ENCODE results near the gene AAMDC. TPM values are rescaled to one million over a fixed set of nuclear protein-coding genes. Genes with fewer than 3 reads are reported as not detected.
"Not testable (repeated sequence)": the region's sequence is repeated elsewhere in the genome, so short reads cannot be mapped to it uniquely, and the experiment has no call there.

AAMDC gene
- total RNA-seq, 1 donor from 2014 or later, result 9.4 TPM

GRCh38 chr11:77821349-77821851 is 456 bp downstream of the AAMDC start:
- peak; percentile 0 for ATAC-seq

GRCh38 chr11:77822126-77822525 is 1.2 kb downstream of the AAMDC start:
- ATAC-seq, result not testable (repeated sequence)

- no peak for ATAC-seq
Measured at GRCh38 chr11:77823775-77824174, 2.8 kb downstream of the AAMDC start.

- ATAC-seq, result no peak
Measured at GRCh38 chr11:77828926-77829325, 8.0 kb downstream of the AAMDC start.

- ATAC-seq, result no peak
Measured at GRCh38 chr11:77833302-77833701, 12.4 kb downstream of the AAMDC start.

- ATAC-seq, result no peak
Measured at GRCh38 chr11:77842441-77843121, 21.6 kb downstream of the AAMDC start.

- not testable (repeated sequence) for ATAC-seq
Measured at GRCh38 chr11:77843700-77844099, 22.8 kb downstream of the AAMDC start.

- no peak for ATAC-seq
Measured at GRCh38 chr11:77851503-77851902, 30.6 kb downstream of the AAMDC start.

GRCh38 chr11:77854838-77855237 is 33.9 kb downstream of the AAMDC start:
- ATAC-seq, result no peak

GRCh38 chr11:77857906-77858457 is 37.0 kb downstream of the AAMDC start:
- ATAC-seq, result not testable (repeated sequence)

GRCh38 chr11:77861444-77861843 is 40.5 kb downstream of the AAMDC start:
- ATAC-seq, result not testable (repeated sequence)

- ATAC-seq, result no peak
Measured at GRCh38 chr11:77865805-77866204, 44.9 kb downstream of the AAMDC start.

- no peak for ATAC-seq
Measured at GRCh38 chr11:77866336-77866735, 45.4 kb downstream of the AAMDC start.

- no peak for ATAC-seq
Measured at GRCh38 chr11:77868744-77869143, 47.8 kb downstream of the AAMDC start.

- peak; percentile 51 for ATAC-seq
Measured at GRCh38 chr11:77871855-77872254, 50.9 kb downstream of the AAMDC start.

GRCh38 chr11:77873345-77873744 is 52.4 kb downstream of the AAMDC start:
- ATAC-seq, result no peak

GRCh38 chr11:77874206-77874605 is 53.3 kb downstream of the AAMDC start:
- ATAC-seq, result no peak

GRCh38 chr11:77876045-77876444 is 55.1 kb downstream of the AAMDC start:
- no peak for ATAC-seq

GRCh38 chr11:77878247-77878646 is 57.3 kb downstream of the AAMDC start:
- not testable (repeated sequence) for ATAC-seq

GRCh38 chr11:77879218-77879617 is 58.3 kb downstream of the AAMDC start:
- ATAC-seq, result no peak

GRCh38 chr11:77882396-77882795 is 61.5 kb downstream of the AAMDC start:
- no peak for ATAC-seq

- no peak for ATAC-seq
Measured at GRCh38 chr11:77883775-77884174, 62.8 kb downstream of the AAMDC start.

GRCh38 chr11:77884186-77884828 is 63.4 kb downstream of the AAMDC start:
- ATAC-seq, result no peak

GRCh38 chr11:77884829-77885190 is 63.9 kb downstream of the AAMDC start:
- no peak for ATAC-seq
